Aorta (tissue), 5 donors: Measurements from ENCODE around the gene SRSF4. TPM values are rescaled to one million over a fixed set of nuclear protein-coding genes. Genes with fewer than 3 reads are reported as not detected.
"Not testable (repeated sequence)": the region's sequence is repeated elsewhere in the genome, so short reads cannot be mapped to it uniquely, and the experiment has no call there.

Experiments used
- ATAC-seq: fragments of 200-7000 bp; cut with Tn5 transposase; one replicate; pipeline ENCODE4 v1.9.1; 2022; ENCODE audit warnings: moderate library complexity; ENCODE audit not compliant: low FRiP score
- DNase-seq, 2 donors: peaks; one replicate each; pipeline ENCODE4 v3.0.0-alpha.2; 2020
- H3K27ac ChIP-seq, 2 donors: one replicate each; pipeline ENCODE4 v1.5.1; 2013; ENCODE audit warnings: low read length in 2 of 2, mild to moderate bottlenecking in 2 of 2, moderate library complexity in 2 of 2, control low read depth in 1 of 2, inconsistent platforms in 1 of 2, low read depth in 1 of 2
- H3K27me3 ChIP-seq, 2 donors: one replicate each; pipeline ENCODE4 v1.6.1; 2013; ENCODE audit warnings: control low read depth in 1 of 2, low read length in 1 of 2, mild to moderate bottlenecking in 1 of 2, moderate library complexity in 1 of 2; ENCODE audit not compliant: insufficient read depth in 2 of 2, control insufficient read depth in 1 of 2
- H3K36me3 ChIP-seq, 2 donors: one replicate each; pipeline ENCODE4 v1.6.1; 2013; ENCODE audit warnings: control low read depth in 1 of 2, low read length in 1 of 2, mild to moderate bottlenecking in 1 of 2; ENCODE audit not compliant: insufficient read depth in 2 of 2, control insufficient read depth in 1 of 2
- H3K4me1 ChIP-seq, 2 donors: one replicate each; pipeline ENCODE4 v1.6.1; 2013; ENCODE audit warnings: low read length in 2 of 2, control low read depth in 1 of 2, mild to moderate bottlenecking in 1 of 2, moderate library complexity in 1 of 2; ENCODE audit not compliant: insufficient read depth in 2 of 2, control insufficient read depth in 1 of 2
- H3K4me3 ChIP-seq, 2 donors: one replicate each; pipeline ENCODE4 v1.5.1; 2013; ENCODE audit warnings: low read length in 2 of 2, control low read depth in 1 of 2, mild to moderate bottlenecking in 1 of 2
- H3K9me3 ChIP-seq: one replicate; pipeline ENCODE4 v1.6.1; 2013; ENCODE audit warnings: mild to moderate bottlenecking, low read length; ENCODE audit not compliant: control insufficient read depth
- WGBS, 2 donors: extraction: QIAGEN DNeasy Blood & Tissue Kit; methylation state at CpG; one replicate each; pipeline ENCODE4 v1.1.7; 2013; 5-methylcytosine and 5-hydroxymethylcytosine counted together
- intact Hi-C, 2 donors: fragments of 100-400 bp; cut with DNase I; formaldehyde crosslinking; loops; one replicate each; pipeline versions ENCODE4 v1.14.2 to v1.15.0; 2022
- polyA plus RNA-seq, 2 donors: library from polyadenylated mRNA; stranded (reverse); fragments of 200-250 nt; gene quantifications; one replicate each; pipeline ENCODE4 v1.2.3, GENCODE V29; 2013
- total RNA-seq, 2 donors: library from RNA; stranded (reverse); fragmentation: NEBNext Ultra II Directional; extraction: Animal tissue kit (Norgen Biotek cat#: 25700); gene quantifications; one replicate each; pipeline ENCODE4 v1.2.1, GENCODE V29; 2021
- donor health status: healthy with polysubstance abuse.
- donor health status: Bipolar disorder and iron deficiency.
- donor health status: DM: no; HTN: no; CAD: no.
- donor health status: DM: no; HTN: no; CAD: no.
- donor health status: DM: yes; HTN: yes; CAD: no.

Gene SRSF4
- total and polyA plus RNA-seq, 4 donors: 57.6 to 85.6 (median 80.5) TPM

DNA sequence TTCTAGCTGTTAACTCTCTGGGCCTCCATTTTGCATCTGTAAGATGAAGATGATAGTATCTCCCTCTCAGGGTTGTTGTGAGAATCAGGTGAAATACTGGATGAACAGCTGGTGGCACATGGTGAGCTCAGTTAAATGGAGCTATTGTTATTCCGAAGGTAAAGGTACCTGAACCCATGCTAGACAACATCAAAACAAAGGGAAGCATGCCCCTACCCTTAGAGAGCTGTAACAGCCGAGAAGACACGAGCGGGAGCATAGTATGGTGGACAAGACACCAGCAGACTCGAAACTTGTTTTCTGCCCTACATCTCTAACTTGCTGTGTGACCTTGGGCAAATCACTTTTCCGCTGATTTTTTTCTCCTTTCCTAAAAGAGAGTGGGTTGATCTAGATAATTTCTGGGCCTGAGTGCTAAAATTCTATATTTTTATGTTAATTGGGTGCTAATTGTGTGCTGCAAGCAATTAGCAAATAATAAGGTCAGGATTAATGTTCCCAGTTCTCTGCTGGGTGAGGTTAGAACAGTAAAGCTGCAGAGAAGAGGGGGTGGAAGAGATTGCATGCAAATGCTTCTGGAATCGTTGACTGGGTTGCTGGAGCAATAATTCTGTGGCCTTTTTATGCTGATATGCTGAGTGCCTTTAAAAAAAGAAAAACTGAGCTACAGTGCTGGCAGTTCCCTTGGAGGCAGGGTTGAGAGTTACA, 68.8 kb downstream of the SRSF4 start:
- ATAC-seq: no peak
- Histone ChIP-seq H3K27me3 (no peaks in the 10 kb centered on the region), H3K36me3 (peaks cover 0 to 5% of the 10 kb centered on the region in 2 donors), H3K4me3 (no peak overlapping the region), H3K4me1 (no peaks in the 10 kb centered on the region), H3K27ac (no peak overlapping the region), H3K9me3 (no peaks in the 10 kb centered on the region)
- intact Hi-C loops: no loop called here
- no peak for DNase-seq
- 84 to 85% methylated on average over 7 of the region's 7 CpGs for WGBS, 2 donors

DNA sequence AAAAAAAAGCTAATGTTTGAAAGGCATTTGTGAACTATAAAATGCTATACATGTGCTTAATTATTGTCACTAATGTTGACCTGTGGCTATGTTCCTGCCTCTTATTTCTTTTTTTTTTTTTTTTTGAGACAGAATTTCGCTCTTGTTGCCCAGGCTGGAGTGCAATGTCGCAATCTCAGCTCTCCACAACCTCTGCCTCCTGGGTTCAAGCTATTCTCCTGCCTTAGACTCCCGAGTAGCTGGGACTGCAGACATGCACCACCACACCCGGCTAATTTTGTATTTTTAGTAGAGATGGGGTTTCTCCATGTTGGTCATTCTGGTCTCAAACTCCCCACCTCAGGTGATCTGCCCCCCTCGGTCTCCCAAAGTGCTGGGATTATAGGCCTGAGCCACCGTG, 73.7 kb downstream of the SRSF4 start:
- intact Hi-C loops, H3K36me3 ChIP-seq, DNase-seq, H3K4me1 ChIP-seq, H3K4me3 ChIP-seq, ATAC-seq, H3K9me3 ChIP-seq, H3K27ac ChIP-seq, H3K27me3 ChIP-seq: not testable (repeated sequence)
- 94 to 96% methylated on average over 6 of the region's 6 CpGs for WGBS, 2 donors

DNA sequence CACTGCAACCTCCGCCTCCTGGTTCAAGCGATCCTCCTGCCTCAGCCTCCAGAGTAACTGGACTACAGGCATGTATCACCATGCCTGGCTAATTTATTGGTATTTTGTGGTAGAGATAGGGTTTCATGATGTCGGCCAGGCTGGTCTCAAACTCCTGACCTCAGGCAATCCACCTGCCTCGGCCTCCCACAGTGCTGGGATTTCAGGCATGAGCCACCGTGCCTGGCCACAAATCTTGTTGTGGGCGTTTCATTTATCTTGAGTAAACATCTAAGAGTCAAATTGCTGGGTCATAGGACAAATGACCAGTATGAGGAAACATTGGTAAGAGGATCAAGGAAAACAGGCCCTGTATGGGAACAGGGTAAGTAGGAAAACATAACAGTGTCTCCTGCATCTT, 75.9 kb downstream of the SRSF4 start:
- Histone ChIP-seq H3K4me3 (no peak overlapping the region), H3K27ac (no peak overlapping the region), H3K36me3 (peaks cover 0 to 3% of the 10 kb centered on the region in 2 donors), H3K4me1 (no peaks in the 10 kb centered on the region), H3K27me3 (no peaks in the 10 kb centered on the region), H3K9me3 (no peaks in the 10 kb centered on the region)
- DNase-seq (no peak), ATAC-seq (no peak)
- WGBS, 2 donors: 78 to 79% methylated on average over 6 of the region's 6 CpGs
- intact Hi-C loops: no loop called here

DNA sequence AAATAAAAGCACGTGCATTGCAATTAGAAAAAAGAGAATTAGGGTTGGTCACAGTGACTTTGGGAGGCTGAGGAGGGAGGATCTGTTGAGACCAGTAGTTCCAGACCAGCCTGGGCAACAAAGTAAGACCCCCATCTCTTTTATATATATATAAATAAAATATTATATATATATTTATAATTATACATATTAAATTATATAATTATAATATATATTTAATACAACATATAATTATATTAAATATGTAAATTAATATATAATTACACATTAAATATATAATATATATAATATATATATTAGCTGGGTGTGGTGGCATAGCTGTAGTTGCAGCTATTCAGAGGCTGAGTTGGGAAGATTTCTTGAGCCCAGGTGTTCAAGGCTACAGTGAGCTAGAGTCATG, 81.2 kb downstream of the SRSF4 start:
- no peaks in the 10 kb centered on the region for H3K9me3 ChIP-seq
- DNase-seq: no peak
- no peak overlapping the region for H3K27ac ChIP-seq
- H3K36me3 ChIP-seq: peaks cover 0 to 2% of the 10 kb centered on the region in 2 donors
- H3K4me3 ChIP-seq: no peak overlapping the region
- no peaks in the 10 kb centered on the region for H3K27me3 ChIP-seq
- ATAC-seq: no peak
- intact Hi-C loops: no loop called here
- 92 to 93% methylated on average over 1 of the region's 1 CpG for WGBS, 2 donors
- no peaks in the 10 kb centered on the region for H3K4me1 ChIP-seq

DNA sequence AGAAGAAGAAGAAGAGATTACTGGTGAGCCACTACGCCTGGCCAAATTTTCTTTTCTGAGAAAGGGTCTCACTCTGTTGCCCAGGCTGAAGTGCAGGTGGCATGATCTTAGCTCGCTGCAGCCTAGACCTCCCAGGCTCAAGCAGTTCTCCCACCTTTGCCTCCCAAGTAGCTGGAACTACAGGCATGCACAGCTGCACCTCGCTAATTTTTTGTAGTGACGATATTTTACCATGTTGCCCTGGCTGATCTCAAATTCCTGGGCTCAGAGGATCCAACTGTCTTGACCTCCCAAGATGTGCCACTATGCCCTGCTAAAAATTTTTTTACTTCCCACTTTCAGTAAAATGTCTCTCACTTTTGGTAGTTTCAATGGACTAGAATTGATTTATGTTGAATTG, 82.4 kb downstream of the SRSF4 start:
- Histone ChIP-seq H3K4me3 (no peak overlapping the region), H3K4me1 (no peaks in the 10 kb centered on the region), H3K9me3 (no peaks in the 10 kb centered on the region), H3K27me3 (no peaks in the 10 kb centered on the region), H3K27ac (no peak overlapping the region), H3K36me3 (peaks cover 0 to 2% of the 10 kb centered on the region in 2 donors)
- 83 to 95% methylated on average over 4 of the region's 4 CpGs for WGBS, 2 donors
- no peak for DNase-seq
- ATAC-seq: no peak
- intact Hi-C loops: no loop called here

Other genes with a start within 250 kb of the SRSF4 start
- gene TMEM200B, start 58.0 kb downstream of the SRSF4 start, total RNA-seq: 10 to 100 TPM; 18.2 to 18.9 TPM
- gene TMEM200B, start 58.0 kb downstream of the SRSF4 start, polyA plus RNA-seq: 10 to 100 TPM in 1 of 2 donors, 1 to 10 TPM in 1; 5.4 to 13.0 TPM
- gene MECR, start 49.0 kb upstream of the SRSF4 start, total RNA-seq: 10 to 100 TPM; 18.0 to 22.5 TPM
- gene MECR, start 49.0 kb upstream of the SRSF4 start, polyA plus RNA-seq: 10 to 100 TPM; 14.7 to 20.8 TPM
- gene PTPRU, start 54.6 kb upstream of the SRSF4 start, total RNA-seq: 10 to 100 TPM; 16.0 to 35.3 TPM
- gene PTPRU, start 54.6 kb upstream of the SRSF4 start, polyA plus RNA-seq: 10 to 100 TPM in 1 of 2 donors, 1 to 10 TPM in 1; 8.1 to 10.4 TPM